ENCODE measurements around the gene LRRTM4. TPM values are rescaled to one million over a fixed set of nuclear protein-coding genes. Genes with fewer than 3 reads are reported as not detected.
"Not testable (repeated sequence)": the region's sequence is repeated elsewhere in the genome, so short reads cannot be mapped to it uniquely, and the experiment has no call there.

The LRRTM4 gene
- total and polyA plus RNA-seq, 4 donors: 0.52 to 2.7 TPM; not detected in 2

- 77 to 81% methylated on average over 5 of the region's 5 CpGs for WGBS, 2 donors
- DNase-seq (no peak), ATAC-seq (ENCODE audit: low FRiP score) (no peak)
- Histone ChIP-seq H3K4me3 (ENCODE audit: low read length in 2 of 2) (no peak overlapping the region), H3K27ac (ENCODE audit: low read depth in 1 of 2, low read length in 2 of 2) (no peak overlapping the region), H3K36me3 (ENCODE audit: control insufficient read depth in 1 of 2, insufficient read depth in 2 of 2, low read length in 1 of 2) (no peaks in the 10 kb centered on the region), H3K27me3 (ENCODE audit: control insufficient read depth in 1 of 2, insufficient read depth in 2 of 2, low read length in 1 of 2) (no peaks in the 10 kb centered on the region), H3K4me1 (ENCODE audit: control insufficient read depth in 1 of 2, insufficient read depth in 2 of 2, low read length in 2 of 2) (no peaks in the 10 kb centered on the region), H3K9me3 (ENCODE audit: control insufficient read depth, low read length) (no peaks in the 10 kb centered on the region)
- intact Hi-C loops (cut with DNase I): no loop called here
Measured at GRCh38 chr2:77161009-77161408, 361.2 kb downstream of the LRRTM4 start.

GRCh38 chr2:77156599-77156998 is 365.6 kb downstream of the LRRTM4 start:
- Histone ChIP-seq H3K9me3 (ENCODE audit: control insufficient read depth, low read length) (no peaks in the 10 kb centered on the region), H3K27ac (ENCODE audit: low read depth in 1 of 2, low read length in 2 of 2) (no peak overlapping the region), H3K4me1 (ENCODE audit: control insufficient read depth in 1 of 2, insufficient read depth in 2 of 2, low read length in 2 of 2) (no peaks in the 10 kb centered on the region), H3K4me3 (ENCODE audit: low read length in 2 of 2) (no peak overlapping the region), H3K36me3 (ENCODE audit: control insufficient read depth in 1 of 2, insufficient read depth in 2 of 2, low read length in 1 of 2) (no peaks in the 10 kb centered on the region), H3K27me3 (ENCODE audit: control insufficient read depth in 1 of 2, insufficient read depth in 2 of 2, low read length in 1 of 2) (no peaks in the 10 kb centered on the region)
- intact Hi-C loops (cut with DNase I): no loop called here
- 87 to 91% methylated on average over 3 of the region's 3 CpGs for WGBS, 2 donors
- DNase-seq (no peak), ATAC-seq (ENCODE audit: low FRiP score) (no peak)

GRCh38 chr2:77155511-77155910 is 366.7 kb downstream of the LRRTM4 start:
- no peak for ATAC-seq (ENCODE audit: low FRiP score)
- intact Hi-C loops (cut with DNase I): no loop called here

GRCh38 chr2:77149565-77149964 is 372.6 kb downstream of the LRRTM4 start:
- Histone ChIP-seq H3K4me1 (ENCODE audit: control insufficient read depth in 1 of 2, insufficient read depth in 2 of 2, low read length in 2 of 2) (no peaks in the 10 kb centered on the region), H3K9me3 (ENCODE audit: control insufficient read depth, low read length) (no peaks in the 10 kb centered on the region), H3K36me3 (ENCODE audit: control insufficient read depth in 1 of 2, insufficient read depth in 2 of 2, low read length in 1 of 2) (no peaks in the 10 kb centered on the region), H3K27ac (ENCODE audit: low read depth in 1 of 2, low read length in 2 of 2) (no peak overlapping the region), H3K4me3 (ENCODE audit: low read length in 2 of 2) (no peak overlapping the region), H3K27me3 (ENCODE audit: control insufficient read depth in 1 of 2, insufficient read depth in 2 of 2, low read length in 1 of 2) (no peaks in the 10 kb centered on the region)
- DNase-seq (no peak), ATAC-seq (ENCODE audit: low FRiP score) (no peak)
- intact Hi-C loops (cut with DNase I): no loop called here
- 88 to 93% methylated on average over 1 of the region's 1 CpG for WGBS, 2 donors

More at GRCh38 chr2:77155511-77155910, 366.7 kb downstream of the LRRTM4 start:
- WGBS, 2 donors: 88 to 92% methylated on average over 1 of the region's 1 CpG
- H3K27ac ChIP-seq (ENCODE audit: low read depth in 1 of 2, low read length in 2 of 2): no peak overlapping the region
- no peak for DNase-seq
- H3K4me3 ChIP-seq (ENCODE audit: low read length in 2 of 2): no peak overlapping the region
- no peaks in the 10 kb centered on the region for H3K36me3 ChIP-seq (ENCODE audit: control insufficient read depth in 1 of 2, insufficient read depth in 2 of 2, low read length in 1 of 2)
- no peaks in the 10 kb centered on the region for H3K4me1 ChIP-seq (ENCODE audit: control insufficient read depth in 1 of 2, insufficient read depth in 2 of 2, low read length in 2 of 2)
- H3K27me3 ChIP-seq (ENCODE audit: control insufficient read depth in 1 of 2, insufficient read depth in 2 of 2, low read length in 1 of 2): no peaks in the 10 kb centered on the region
- H3K9me3 ChIP-seq (ENCODE audit: control insufficient read depth, low read length): no peaks in the 10 kb centered on the region

- no peak overlapping the region for H3K27ac ChIP-seq (ENCODE audit: low read depth in 1 of 2, low read length in 2 of 2)
- WGBS, 2 donors: 68 to 74% methylated on average over 2 of the region's 2 CpGs
- DNase-seq (no peak), ATAC-seq (ENCODE audit: low FRiP score) (no peak)
- no peaks in the 10 kb centered on the region for H3K36me3 ChIP-seq (ENCODE audit: control insufficient read depth in 1 of 2, insufficient read depth in 2 of 2, low read length in 1 of 2)
- no peak overlapping the region for H3K4me3 ChIP-seq (ENCODE audit: low read length in 2 of 2)
- H3K9me3 ChIP-seq (ENCODE audit: control insufficient read depth, low read length): no peaks in the 10 kb centered on the region
- H3K4me1 ChIP-seq (ENCODE audit: control insufficient read depth in 1 of 2, insufficient read depth in 2 of 2, low read length in 2 of 2): no peaks in the 10 kb centered on the region
- H3K27me3 ChIP-seq (ENCODE audit: control insufficient read depth in 1 of 2, insufficient read depth in 2 of 2, low read length in 1 of 2): no peaks in the 10 kb centered on the region
- intact Hi-C loops (cut with DNase I): no loop called here
Measured at GRCh38 chr2:77147153-77147552, 375.0 kb downstream of the LRRTM4 start.

- Histone ChIP-seq H3K36me3 (ENCODE audit: control insufficient read depth in 1 of 2, insufficient read depth in 2 of 2, low read length in 1 of 2) (no peaks in the 10 kb centered on the region), H3K9me3 (ENCODE audit: control insufficient read depth, low read length) (no peaks in the 10 kb centered on the region), H3K4me3 (ENCODE audit: low read length in 2 of 2) (no peak overlapping the region), H3K27me3 (ENCODE audit: control insufficient read depth in 1 of 2, insufficient read depth in 2 of 2, low read length in 1 of 2) (no peaks in the 10 kb centered on the region), H3K27ac (ENCODE audit: low read depth in 1 of 2, low read length in 2 of 2) (no peak overlapping the region), H3K4me1 (ENCODE audit: control insufficient read depth in 1 of 2, insufficient read depth in 2 of 2, low read length in 2 of 2) (no peaks in the 10 kb centered on the region)
- ATAC-seq (ENCODE audit: low FRiP score): no peak
- DNase-seq: no peak
- intact Hi-C loops (cut with DNase I): no loop called here
Measured at GRCh38 chr2:77144772-77145171, 377.4 kb downstream of the LRRTM4 start.

GRCh38 chr2:77142141-77142540 is 380.0 kb downstream of the LRRTM4 start:
- DNase-seq (no peak), ATAC-seq (ENCODE audit: low FRiP score) (no peak)
- H3K9me3 ChIP-seq (ENCODE audit: control insufficient read depth, low read length): no peaks in the 10 kb centered on the region
- intact Hi-C loops (cut with DNase I): no loop called here
- H3K36me3 ChIP-seq (ENCODE audit: control insufficient read depth in 1 of 2, insufficient read depth in 2 of 2, low read length in 1 of 2): no peaks in the 10 kb centered on the region
- H3K27ac ChIP-seq (ENCODE audit: low read depth in 1 of 2, low read length in 2 of 2): no peak overlapping the region
- H3K4me3 ChIP-seq (ENCODE audit: low read length in 2 of 2): no peak overlapping the region
- WGBS, 2 donors: 90% methylated on average over 3 of the region's 3 CpGs
- no peaks in the 10 kb centered on the region for H3K4me1 ChIP-seq (ENCODE audit: control insufficient read depth in 1 of 2, insufficient read depth in 2 of 2, low read length in 2 of 2)
- no peaks in the 10 kb centered on the region for H3K27me3 ChIP-seq (ENCODE audit: control insufficient read depth in 1 of 2, insufficient read depth in 2 of 2, low read length in 1 of 2)

GRCh38 chr2:77128479-77128878 is 393.7 kb downstream of the LRRTM4 start:
- 92 to 93% methylated on average over 8 of the region's 8 CpGs for WGBS, 2 donors
- ATAC-seq (ENCODE audit: low FRiP score); H3K4me3 ChIP-seq (ENCODE audit: low read length in 2 of 2); H3K9me3 ChIP-seq (ENCODE audit: control insufficient read depth, low read length); intact Hi-C loops (cut with DNase I); H3K27me3 ChIP-seq (ENCODE audit: control insufficient read depth in 1 of 2, insufficient read depth in 2 of 2, low read length in 1 of 2); H3K4me1 ChIP-seq (ENCODE audit: control insufficient read depth in 1 of 2, insufficient read depth in 2 of 2, low read length in 2 of 2); H3K36me3 ChIP-seq (ENCODE audit: control insufficient read depth in 1 of 2, insufficient read depth in 2 of 2, low read length in 1 of 2); H3K27ac ChIP-seq (ENCODE audit: low read depth in 1 of 2, low read length in 2 of 2); DNase-seq: not testable (repeated sequence)

GRCh38 chr2:77127345-77127744 is 394.8 kb downstream of the LRRTM4 start:
- Histone ChIP-seq H3K4me1 (ENCODE audit: control insufficient read depth in 1 of 2, insufficient read depth in 2 of 2, low read length in 2 of 2) (no peaks in the 10 kb centered on the region), H3K9me3 (ENCODE audit: control insufficient read depth, low read length) (no peaks in the 10 kb centered on the region), H3K4me3 (ENCODE audit: low read length in 2 of 2) (no peak overlapping the region), H3K27ac (ENCODE audit: low read depth in 1 of 2, low read length in 2 of 2) (no peak overlapping the region), H3K36me3 (ENCODE audit: control insufficient read depth in 1 of 2, insufficient read depth in 2 of 2, low read length in 1 of 2) (no peaks in the 10 kb centered on the region), H3K27me3 (ENCODE audit: control insufficient read depth in 1 of 2, insufficient read depth in 2 of 2, low read length in 1 of 2) (no peaks in the 10 kb centered on the region)
- ATAC-seq (ENCODE audit: low FRiP score) (no peak), DNase-seq (no peak)
- intact Hi-C loops (cut with DNase I): no loop called here

Measured in aorta (tissue), 5 donors.